NK-92 (cell line): Measurements from ENCODE around the gene KISS1R.

Experiments used
- DNase-seq: peaks from one replicate; lab custom pipeline; 2025; ENCODE audit not compliant: unreplicated experiment; lab: John Stamatoyannopoulos, UW

KISS1R gene

DNA sequence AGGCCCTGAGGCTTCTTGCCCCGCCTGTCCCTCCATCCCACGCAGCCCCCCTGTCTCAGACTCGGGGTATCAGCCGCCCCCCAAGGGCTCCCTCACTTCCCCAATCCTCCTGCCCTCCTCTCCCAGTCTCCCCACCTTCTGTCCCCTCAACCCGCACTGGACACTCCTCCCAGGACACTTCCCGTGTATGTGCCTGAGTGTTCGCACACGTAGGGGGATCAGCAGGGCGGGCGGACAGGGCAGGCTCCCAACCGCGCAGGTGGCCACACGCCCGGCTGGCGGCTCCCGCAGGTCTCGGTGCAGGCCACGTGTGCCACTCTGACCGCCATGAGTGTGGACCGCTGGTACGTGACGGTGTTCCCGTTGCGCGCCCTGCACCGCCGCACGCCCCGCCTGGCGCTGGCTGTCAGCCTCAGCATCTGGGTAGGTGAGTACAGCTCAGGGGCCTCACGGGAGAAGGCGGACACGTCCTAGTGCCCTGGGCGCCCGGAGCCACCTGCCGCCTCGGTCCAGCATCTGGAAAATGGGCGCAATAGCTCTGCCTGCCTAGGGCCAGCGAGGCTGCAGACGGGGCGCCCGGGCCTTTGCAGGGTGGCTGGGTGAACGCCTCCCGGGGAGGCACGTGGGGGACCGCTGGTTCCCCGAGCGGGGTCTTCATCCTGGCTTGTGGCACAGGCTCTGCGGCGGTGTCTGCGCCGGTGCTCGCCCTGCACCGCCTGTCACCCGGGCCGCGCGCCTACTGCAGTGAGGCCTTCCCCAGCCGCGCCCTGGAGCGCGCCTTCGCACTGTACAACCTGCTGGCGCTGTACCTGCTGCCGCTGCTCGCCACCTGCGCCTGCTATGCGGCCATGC lies 2.3 kb downstream of the KISS1R start:
- DNase-seq: no peak

GRCh38 chr19:920051-920864 lies 3.1 kb downstream of the KISS1R start:
- no peak for DNase-seq

GRCh38 chr19:924553-925086 lies 7.5 kb downstream of the KISS1R start:
- DNase-seq: no peak

DNA sequence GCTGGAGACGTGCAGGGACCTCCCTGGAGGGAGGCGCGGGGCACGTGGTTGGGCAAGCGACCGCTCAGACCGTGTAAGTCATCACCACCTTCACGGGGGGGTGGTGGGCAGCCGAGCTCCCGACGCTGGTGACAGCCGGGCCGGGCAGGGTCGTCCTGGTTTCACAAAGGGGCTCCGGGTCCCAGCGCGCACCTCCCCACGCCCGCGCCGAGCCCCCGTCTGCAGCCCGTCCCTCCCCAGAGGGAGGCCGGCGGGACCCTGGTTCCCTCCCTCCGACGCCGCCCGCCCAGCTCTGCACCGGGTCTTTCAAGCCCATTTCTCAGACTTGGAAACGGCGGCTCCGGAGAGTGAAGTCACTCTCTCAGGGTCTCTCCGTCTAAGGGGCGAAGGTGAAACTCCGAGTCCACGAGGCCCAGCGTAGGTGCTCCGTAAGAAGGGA lies 8.0 kb downstream of the KISS1R start:
- DNase-seq: no peak

DNA sequence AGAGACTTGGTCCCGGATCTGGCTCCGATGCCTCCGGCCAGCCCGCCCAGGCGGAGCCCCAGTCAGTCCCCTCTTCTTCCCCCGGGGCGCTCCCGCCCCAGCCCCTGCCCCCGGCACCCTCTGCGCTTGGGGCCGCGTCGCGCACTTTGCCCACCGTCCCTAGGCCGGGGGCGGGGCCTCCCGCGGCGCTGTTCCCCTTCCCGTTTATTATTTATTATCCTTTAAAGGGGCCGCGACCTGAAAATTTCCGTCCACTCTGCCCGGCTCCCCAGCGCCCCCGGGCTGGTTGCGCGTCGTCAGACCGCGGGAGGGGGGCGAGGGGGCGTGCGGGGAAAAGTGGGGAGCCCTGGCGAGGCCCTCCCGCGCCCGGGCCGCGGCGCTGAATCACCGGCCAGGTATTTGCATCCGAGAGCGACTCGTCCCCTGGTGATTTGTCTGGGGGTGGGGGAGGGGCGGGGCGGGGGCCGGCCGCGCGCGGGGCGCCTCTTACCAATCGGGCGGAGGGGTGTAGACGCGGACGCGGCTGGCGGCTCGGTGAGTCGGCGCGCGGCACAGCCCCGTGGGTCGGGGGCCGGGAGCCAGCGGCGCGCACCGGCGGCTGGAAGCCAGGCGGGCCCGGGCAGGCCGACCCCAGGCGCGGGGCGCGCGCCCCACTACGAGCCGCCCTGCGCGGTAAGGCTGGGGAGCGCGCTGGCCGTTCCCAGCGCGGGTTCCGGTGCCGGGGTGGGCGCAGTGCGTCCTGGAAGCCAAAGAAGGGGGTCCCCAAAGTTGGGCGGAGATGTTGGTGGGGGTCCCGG lies 8.6 kb downstream of the KISS1R start, which contains the start of gene ARID3A:
TSS of gene ARID3A (plus strand) at position 510 of the 797 bp plus-strand sequence. CDS start 3,494 bp downstream, outside the sequence.
- DNase-seq: no peak

DNA sequence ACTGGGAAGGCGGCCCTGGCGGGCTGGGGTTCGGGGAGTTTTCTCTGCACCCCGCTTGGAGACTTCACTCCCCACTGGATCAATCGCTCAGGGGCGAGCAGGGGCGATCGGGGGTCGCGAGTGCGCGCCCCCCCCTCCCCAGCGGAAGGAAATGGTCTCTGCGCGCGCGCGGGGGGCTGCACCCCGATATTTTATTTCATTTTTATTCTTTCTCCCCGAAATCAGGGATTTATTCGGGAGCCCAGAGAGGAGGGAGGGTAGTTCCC lies 9.1 kb downstream of the KISS1R start:
- no peak for DNase-seq

- DNase-seq: no peak
These were observed 9.6 kb downstream of the KISS1R start for GRCh38 chr19:926589-927350.

- no peak for DNase-seq
These were observed 10.2 kb downstream of the KISS1R start for GRCh38 chr19:927351-927779.

DNA sequence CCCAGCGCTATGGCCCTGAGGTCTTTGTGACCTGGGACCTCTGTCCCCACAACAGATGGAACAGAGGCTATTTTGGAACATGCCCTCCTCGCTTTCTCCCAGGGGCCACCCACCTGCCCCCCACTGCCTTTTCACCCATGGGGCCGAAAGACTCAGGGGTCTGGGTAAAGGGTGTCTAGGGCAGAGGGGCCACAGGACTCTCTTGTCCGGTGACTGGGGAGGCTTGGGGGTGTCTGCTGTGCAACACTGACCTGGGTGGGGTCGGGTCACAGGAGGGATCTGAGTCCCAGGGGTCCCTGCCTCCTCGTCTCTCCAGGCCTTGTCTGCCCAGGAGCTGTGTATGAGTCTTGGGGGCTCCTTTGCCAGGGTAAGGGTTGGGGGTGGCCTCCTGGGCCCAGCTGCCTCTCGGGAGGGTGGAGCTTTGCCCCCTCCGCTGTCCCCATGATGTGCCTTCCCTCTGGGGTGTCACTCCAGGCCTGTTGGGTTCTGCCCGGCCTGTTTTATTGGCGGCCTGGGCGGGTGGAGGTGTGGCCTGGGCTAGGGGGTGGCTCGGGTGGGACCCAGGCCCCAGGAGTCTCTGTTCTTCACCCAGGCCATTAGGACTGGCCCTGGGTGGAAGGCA lies 10.8 kb downstream of the KISS1R start:
- no peak for DNase-seq

DNA sequence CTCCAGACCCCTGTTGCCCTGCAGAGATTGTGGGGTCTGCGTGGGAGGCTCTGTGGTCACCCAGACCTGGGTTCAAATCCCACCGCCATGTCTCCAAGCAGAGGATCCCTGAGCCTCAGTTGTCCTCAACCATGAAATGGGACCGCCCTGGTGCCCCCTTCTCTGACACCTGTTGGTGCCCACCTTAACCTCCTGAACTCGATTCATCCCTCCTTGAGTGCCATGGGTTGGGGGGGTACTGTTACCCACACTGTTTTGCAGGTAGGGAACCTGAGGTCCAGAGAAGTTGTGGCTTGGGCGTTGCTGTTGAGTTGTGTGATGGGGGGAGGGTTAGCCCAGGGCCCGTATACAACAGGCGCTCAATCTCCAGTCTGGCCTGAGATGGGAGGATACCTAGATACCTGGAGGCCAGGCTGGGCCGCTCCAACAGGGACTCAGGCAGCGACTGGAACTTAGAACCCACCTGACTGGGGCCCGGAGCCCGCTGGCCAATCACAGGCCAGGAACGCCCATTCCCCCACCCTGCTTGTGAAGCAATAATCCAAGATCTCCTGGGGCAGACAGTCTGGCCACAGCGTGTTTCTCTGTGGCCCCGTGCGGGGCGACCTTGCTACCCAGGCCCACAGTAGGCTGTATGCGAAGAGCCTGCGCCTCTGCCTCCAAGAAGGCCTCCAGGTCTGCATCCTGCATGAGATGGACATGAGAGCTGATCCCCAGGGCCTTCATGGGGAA lies 11.5 kb downstream of the KISS1R start:
- DNase-seq: no peak

- DNase-seq: no peak
These were observed 12.2 kb downstream of the KISS1R start for GRCh38 chr19:929203-929890.

DNA sequence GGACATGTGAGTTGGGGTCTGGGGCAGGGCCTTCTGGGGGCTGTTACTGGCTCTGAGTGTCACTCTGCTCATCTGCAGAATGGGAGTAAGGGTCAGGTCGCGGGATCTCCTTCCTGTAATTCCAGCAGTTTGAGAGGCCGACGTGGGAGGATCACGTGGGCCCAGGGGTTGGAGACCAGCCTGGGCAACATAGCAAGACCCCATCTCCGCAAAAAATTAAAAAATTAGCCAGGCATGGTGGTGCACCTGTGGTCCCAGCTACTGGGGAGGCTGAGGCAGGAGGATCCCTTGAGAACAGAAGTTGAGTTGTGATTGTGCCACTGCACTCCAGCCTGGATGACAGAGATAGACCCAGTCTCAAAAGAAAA lies 12.7 kb downstream of the KISS1R start:
- DNase-seq: no peak

GRCh38 chr19:931860-932647 lies 14.9 kb downstream of the KISS1R start:
- no peak for DNase-seq

- no peak for DNase-seq
These were observed 15.8 kb downstream of the KISS1R start for GRCh38 chr19:932648-933552.

GRCh38 chr19:933553-933882 lies 16.4 kb downstream of the KISS1R start:
- DNase-seq: no peak

DNA sequence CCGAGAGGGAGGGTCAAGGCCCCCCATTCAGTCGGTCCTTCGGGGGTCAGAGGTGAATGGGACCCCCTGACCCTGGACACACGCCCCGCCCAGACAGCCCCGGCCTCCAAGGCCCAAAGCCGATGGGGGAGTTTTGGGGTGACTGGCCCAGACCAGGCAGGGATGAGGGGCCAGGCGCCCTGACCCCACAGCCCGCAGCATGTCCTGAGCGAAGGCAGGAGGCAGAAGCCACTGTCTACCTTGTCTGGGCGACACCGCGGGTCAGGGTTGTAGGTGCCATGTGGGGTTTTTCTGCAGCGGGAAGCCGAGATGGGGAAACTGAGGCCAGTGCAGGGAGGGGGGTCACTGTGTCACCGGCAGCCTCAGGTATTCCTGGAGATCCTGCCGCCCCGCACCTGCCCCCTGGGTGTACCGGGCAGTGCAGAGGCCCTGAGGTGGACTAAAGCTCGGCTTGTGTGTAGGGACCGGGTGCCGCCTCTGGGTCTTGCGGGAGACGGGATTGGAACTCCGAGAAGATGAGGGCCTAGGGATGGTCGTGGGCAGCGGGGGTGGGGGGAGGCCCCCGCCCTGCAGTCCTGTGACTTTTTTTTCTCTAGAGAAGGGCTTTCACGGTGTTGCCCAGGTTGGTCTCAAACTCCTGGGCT lies 17.2 kb downstream of the KISS1R start:
- DNase-seq: no peak
